Muscle of leg (tissue), 11 donors: ENCODE measurements around the gene FUT6. TPM values are rescaled to one million over a fixed set of nuclear protein-coding genes. Genes with fewer than 3 reads are reported as not detected.

Experiments used
- DNase-seq: peaks from one replicate; pipeline ENCODE4 v3.0.0; 2013
- H3K27ac ChIP-seq: one replicate; pipeline ENCODE4 v1.5.1; 2013; ENCODE audit warnings: mild to moderate bottlenecking, low read length, control low read depth
- H3K27me3 ChIP-seq: one replicate; pipeline ENCODE4 v1.6.1; 2013; ENCODE audit warnings: low read length; ENCODE audit not compliant: control insufficient read depth, insufficient read depth
- H3K36me3 ChIP-seq: one replicate; pipeline ENCODE4 v1.6.1; 2013; ENCODE audit warnings: low read length; ENCODE audit not compliant: control insufficient read depth, insufficient read depth
- H3K4me1 ChIP-seq: one replicate; pipeline ENCODE4 v1.6.1; 2013; ENCODE audit warnings: low read length; ENCODE audit not compliant: control insufficient read depth, insufficient read depth
- H3K4me3 ChIP-seq: one replicate; pipeline ENCODE4 v1.5.1; 2013; ENCODE audit warnings: low read length, control low read depth
- H3K9me3 ChIP-seq: replicated peaks from 2 replicates; pipeline ENCODE4 v1.6.1; 2013; ENCODE audit warnings: low read depth, low read length; ENCODE audit not compliant: control insufficient read depth
- WGBS: methylation state at CpG from one replicate; pipeline ENCODE4 v1.1.5; 2013; ENCODE audit warnings: missing lambda C conversion rate; ENCODE audit not compliant: insufficient coverage; 5-methylcytosine and 5-hydroxymethylcytosine counted together
- polyA plus RNA-seq, 8 donors: library from polyadenylated mRNA; unstranded; fragments of 120-200 nt; gene quantifications; one replicate each; pipeline versions ENCODE4 v1.2.1 to v1.2.3, GENCODE V29; 2013; ENCODE audit warnings: inconsistent platforms in 1 of 8, low replicate concordance in 1 of 8; ENCODE audit not compliant: insufficient read length in 8 of 8, insufficient read depth in 1 of 8
- total RNA-seq: library from RNA; stranded (reverse); fragments of 120-200 nt; gene quantifications from one replicate; pipeline ENCODE4 v1.2.4, GENCODE V29; 2013

Gene FUT6
- total and polyA plus RNA-seq, 9 donors, result 0.05 to 0.09 TPM; not detected in 7

- no peaks in the 10 kb centered on the region for H3K36me3 ChIP-seq
- peaks cover 23% of the 10 kb centered on the region for H3K4me1 ChIP-seq
- WGBS, result 94% methylated on average over 5 of the region's 7 CpGs
- DNase-seq, result no peak
- no peak overlapping the region for H3K4me3 ChIP-seq
- H3K27ac ChIP-seq, result no peak overlapping the region
- H3K9me3 ChIP-seq, result no peaks in the 10 kb centered on the region
- H3K27me3 ChIP-seq, result no peaks in the 10 kb centered on the region
Observed at GRCh38 chr19:5795382-5795919, 44.1 kb downstream of the FUT6 start.

- 95% methylated on average over 3 of the region's 3 CpGs for WGBS
Observed at GRCh38 chr19:5793188-5793587, 46.3 kb downstream of the FUT6 start.

GRCh38 chr19:5792224-5792623, 47.3 kb downstream of the FUT6 start:
- no peaks in the 10 kb centered on the region for H3K27me3 ChIP-seq
- peaks cover 10% of the 10 kb centered on the region for H3K4me1 ChIP-seq
- 87% methylated on average over 12 of the region's 18 CpGs for whole genome bisulfite sequencing
- H3K36me3 ChIP-seq, result peaks cover 29% of the 10 kb centered on the region
- H3K4me3 ChIP-seq, result no peak overlapping the region
- no peak for DNase-seq
- H3K9me3 ChIP-seq, result no peaks in the 10 kb centered on the region
- H3K27ac ChIP-seq, result no peak overlapping the region

More at GRCh38 chr19:5793188-5793587, 46.3 kb downstream of the FUT6 start:
- Histone ChIP-seq H3K9me3 (no peaks in the 10 kb centered on the region), H3K4me1 (peaks cover 10% of the 10 kb centered on the region), H3K27ac (no peak overlapping the region), H3K27me3 (no peaks in the 10 kb centered on the region), H3K36me3 (peaks cover 20% of the 10 kb centered on the region), H3K4me3 (no peak overlapping the region)
- no peak for DNase-seq

GRCh38 chr19:5790559-5791520, 48.7 kb downstream of the FUT6 start, which contains the start of gene DUS3L:
Gene DUS3L, minus strand, starts transcription at chr19:5791163. Its CDS starts 22 bp downstream, at chr19:5791141.
- peaks cover 10% of the 10 kb centered on the region for H3K4me1 ChIP-seq
- DNase-seq, result peak; percentile 99
- under 1% methylated on average over 63 of the region's 72 CpGs for WGBS
- H3K9me3 ChIP-seq, result no peaks in the 10 kb centered on the region
- H3K27ac ChIP-seq, result peak within 1 kb of the TSS; percentile 98
- H3K27me3 ChIP-seq, result no peaks in the 10 kb centered on the region
- H3K4me3 ChIP-seq, result peak within 1 kb of the TSS; percentile 82
- peaks cover 43% of the 10 kb centered on the region for H3K36me3 ChIP-seq

- Histone ChIP-seq H3K36me3 (peaks cover 51% of the 10 kb centered on the region), H3K9me3 (no peaks in the 10 kb centered on the region), H3K27ac (peak overlapping the region; percentile 98), H3K27me3 (no peaks in the 10 kb centered on the region), H3K4me1 (peaks cover 10% of the 10 kb centered on the region), H3K4me3 (peak overlapping the region; percentile 82)
- WGBS, result 72% methylated on average over 21 of the region's 26 CpGs
- no peak for DNase-seq
Observed at GRCh38 chr19:5789886-5790558, 49.5 kb downstream of the FUT6 start.

- Histone ChIP-seq H3K4me1 (peaks cover 10% of the 10 kb centered on the region), H3K9me3 (no peaks in the 10 kb centered on the region), H3K36me3 (peaks cover 58% of the 10 kb centered on the region), H3K4me3 (no peak overlapping the region), H3K27ac (no peak overlapping the region), H3K27me3 (no peaks in the 10 kb centered on the region)
- WGBS, result 94% methylated on average over 39 of the region's 39 CpGs
- DNase-seq, result no peak
Observed at GRCh38 chr19:5789351-5789761, 50.1 kb downstream of the FUT6 start.

- H3K9me3 ChIP-seq, result no peaks in the 10 kb centered on the region
Observed at GRCh38 chr19:5788422-5788821, 51.1 kb downstream of the FUT6 start.

GRCh38 chr19:5787409-5788182, 51.9 kb downstream of the FUT6 start:
- DNase-seq, result no peak
- H3K9me3 ChIP-seq, result no peaks in the 10 kb centered on the region
- no peak overlapping the region for H3K27ac ChIP-seq
- H3K36me3 ChIP-seq, result peaks cover 75% of the 10 kb centered on the region
- H3K4me3 ChIP-seq, result no peak overlapping the region
- 91% methylated on average over 31 of the region's 39 CpGs for WGBS
- peaks cover 10% of the 10 kb centered on the region for H3K4me1 ChIP-seq
- no peaks in the 10 kb centered on the region for H3K27me3 ChIP-seq

More at GRCh38 chr19:5788422-5788821, 51.1 kb downstream of the FUT6 start:
- Histone ChIP-seq H3K4me3 (no peak overlapping the region), H3K36me3 (peaks cover 67% of the 10 kb centered on the region), H3K4me1 (peaks cover 10% of the 10 kb centered on the region), H3K27me3 (no peaks in the 10 kb centered on the region), H3K27ac (no peak overlapping the region)
- WGBS, result 83% methylated on average over 1 of the region's 5 CpGs
- DNase-seq, result no peak

- H3K4me3 ChIP-seq, result no peak overlapping the region
- WGBS, result 89% methylated on average over 41 of the region's 44 CpGs
- peaks cover 10% of the 10 kb centered on the region for H3K4me1 ChIP-seq
- no peaks in the 10 kb centered on the region for H3K27me3 ChIP-seq
- no peak for DNase-seq
- no peaks in the 10 kb centered on the region for H3K9me3 ChIP-seq
- H3K36me3 ChIP-seq, result peaks cover 75% of the 10 kb centered on the region
- H3K27ac ChIP-seq, result no peak overlapping the region
Observed at GRCh38 chr19:5786593-5787408, 52.7 kb downstream of the FUT6 start.
